OCI-LY7 (cell line): Measurements from ENCODE around the gene FHIT. TPM values are rescaled to one million over a fixed set of nuclear protein-coding genes. Genes with fewer than 3 reads are reported as not detected.

Experiments
- BruUV-seq: library from RNA; stranded (reverse); fragments of 400-500 nt; replicated peaks from 2 replicates; lab custom pipeline; 2021; lab: Mats Ljungman, UMichigan
- CTCF ChIA-PET: fragments of 300-600 bp; sonication (Branson Sonifier 250); formaldehyde crosslinking; loops from one replicate; lab custom pipeline; 2022; ENCODE audit warnings: antibody characterized with exemption; ENCODE audit not compliant: unreplicated experiment; lab: Charles Lee
- POLR2A ChIA-PET: fragments of 300-600 bp; sonication (Branson Sonifier 250); formaldehyde crosslinking; loops from one replicate; lab custom pipeline; 2022; ENCODE audit warnings: antibody characterized with exemption; lab: Charles Lee
- DNase-seq: peaks from one replicate; pipeline ENCODE4 v3.0.0-alpha.2; 2015; ENCODE audit warnings: low spot score
- H2AFZ ChIP-seq: fragments of 200-600 bp; sonication (generic), shearing (Covaris generic); 2 replicates; pipeline ENCODE4 v1.6.1; 2014; ENCODE audit warnings: mild to moderate bottlenecking, antibody characterized with exemption, low read length, moderate library complexity
- H3K27ac ChIP-seq: fragments of 200-600 bp; sonication (generic); 2 replicates; pipeline ENCODE4 v1.5.1; 2014; ENCODE audit warnings: mixed run types, low read depth, mild to moderate bottlenecking, moderate library complexity, low read length, inconsistent platforms; ENCODE audit not compliant: poor library complexity, severe bottlenecking
- H3K36me3 ChIP-seq: fragments of 200-600 bp; sonication (generic); 2 replicates; pipeline ENCODE4 v1.6.1; 2014; ENCODE audit warnings: mild to moderate bottlenecking, antibody characterized with exemption, low read length, moderate library complexity, mixed read lengths; ENCODE audit not compliant: insufficient read depth
- H3K4me1 ChIP-seq: fragments of 200-600 bp; sonication (generic); 2 replicates; pipeline ENCODE4 v1.5.1; 2014; ENCODE audit warnings: mild to moderate bottlenecking, low read length; ENCODE audit not compliant: insufficient read depth, poor library complexity, severe bottlenecking
- H3K4me2 ChIP-seq: fragments of 200-600 bp; sonication (generic); 2 replicates; pipeline ENCODE4 v1.6.1; 2014; ENCODE audit warnings: mild to moderate bottlenecking, low read length
- H3K4me3 ChIP-seq: fragments of 200-600 bp; sonication (generic); 2 replicates; pipeline ENCODE4 v1.5.1; 2014; ENCODE audit warnings: mild to moderate bottlenecking, low read depth, low read length; ENCODE audit not compliant: poor library complexity, severe bottlenecking
- H3K79me2 ChIP-seq: fragments of 200-600 bp; sonication (generic); 2 replicates; pipeline ENCODE4 v1.6.1; 2016; ENCODE audit warnings: low read depth, mild to moderate bottlenecking, low read length, moderate library complexity, mixed read lengths; ENCODE audit not compliant: insufficient read depth
- H3K9me2 ChIP-seq: fragments of 200-600 bp; sonication (generic); 2 replicates; pipeline ENCODE4 v1.6.1; 2016; ENCODE audit warnings: mild to moderate bottlenecking, low read length, mixed read lengths; ENCODE audit not compliant: insufficient read depth
- H3K9me3 ChIP-seq: fragments of 200-600 bp; sonication (generic); 2 replicates; pipeline ENCODE4 v1.6.1; 2014; ENCODE audit warnings: mild to moderate bottlenecking, mixed run types, low read length, mixed read lengths
- H4K20me1 ChIP-seq: fragments of 200-600 bp; sonication (generic); 2 replicates; pipeline ENCODE4 v1.6.1; 2014; ENCODE audit warnings: mild to moderate bottlenecking, antibody characterized with exemption, low read length, moderate library complexity, mixed read lengths; ENCODE audit not compliant: insufficient read depth
- CTCF ChIP-seq: fragments of 200-600 bp; sonication (generic); conservative IDR thresholded peaks from 2 replicates; pipeline ENCODE4 v1.5.1; 2014; ENCODE audit warnings: mild to moderate bottlenecking, antibody characterized with exemption, low read length, moderate library complexity, mixed read lengths
- EZH2phosphoT487 ChIP-seq: fragments of 200-600 bp; sonication (generic); IDR thresholded peaks from 2 replicates; pipeline ENCODE4 v1.6.1; 2018; ENCODE audit warnings: low read depth, borderline replicate concordance, mild to moderate bottlenecking, mixed run types, antibody characterized with exemption, low read length, moderate library complexity, mixed read lengths
- intact Hi-C: fragments of 100-400 bp; cut with micrococcal nuclease; formaldehyde crosslinking; loops from one replicate; pipeline ENCODE4 v1.10.0; 2022; ENCODE audit not compliant: unreplicated experiment
- total RNA-seq, 2 experiments: library from RNA; depleted of rRNA in 1 of 2; stranded (reverse); fragments of >200 nt in 1 of 2; shearing (Covaris generic) in 1 of 2; gene quantifications; 2 replicates each; pipeline ENCODE4 v1.2.3, GENCODE V29; 2014 to 2022

FHIT gene
- total RNA-seq, 2 experiments from 2014 or later = 5.0 to 10.9 TPM

- Histone ChIP-seq H2AFZ (no peak overlapping the region), H3K27ac (no peak overlapping the region), H3K4me1 (no peaks in the 10 kb centered on the region), H3K9me3 (no peaks in the 10 kb centered on the region), H3K4me2 (no peak overlapping the region), H3K4me3 (no peak overlapping the region), H3K36me3 (no peaks in the 10 kb centered on the region), H3K9me2 (no peaks in the 10 kb centered on the region), H3K79me2 (no peaks in the 10 kb centered on the region), H4K20me1 (no peaks in the 10 kb centered on the region)
- ChIA-PET POLR2A (no interaction called here), CTCF (interaction anchor here (1.0 kb wide), 1 partner anchor 12 kb away, joined by 3 read pairs; no protein-coding TSS in a partner anchor)
- intact Hi-C loops = no loop called here
- no peak for DNase-seq
- no peak for TF ChIP-seq EZH2phosphoT487
- no peak for TF ChIP-seq CTCF
- no TSS peak for BruUV-seq
Measured at GRCh38 chr3:61186030-61186429, 65.2 kb downstream of the FHIT start.

GRCh38 chr3:61184956-61185355, 66.3 kb downstream of the FHIT start:
- BruUV-seq = no TSS peak

More at GRCh38 chr3:61184956-61185355, 66.3 kb downstream of the FHIT start:
- intact Hi-C loops = no loop called here
- H4K20me1 ChIP-seq = no peaks in the 10 kb centered on the region
- H3K79me2 ChIP-seq = no peaks in the 10 kb centered on the region
- ChIA-PET CTCF (no interaction called here), POLR2A (no interaction called here)
- H3K36me3 ChIP-seq = no peaks in the 10 kb centered on the region
- H2AFZ ChIP-seq = no peak overlapping the region
- H3K4me2 ChIP-seq = no peak overlapping the region
- no peaks in the 10 kb centered on the region for H3K4me1 ChIP-seq
- H3K9me3 ChIP-seq = no peaks in the 10 kb centered on the region
- no peak overlapping the region for H3K4me3 ChIP-seq
- no peak overlapping the region for H3K27ac ChIP-seq
- DNase-seq = no peak
- no peaks in the 10 kb centered on the region for H3K9me2 ChIP-seq
- no peak for TF ChIP-seq CTCF
- TF ChIP-seq EZH2phosphoT487 = no peak
